DMS114 treated with DMSO at 0.1 percent for 48 hours (cell line): Measurements from ENCODE around the gene SLC25A48.

Source experiments
- DNase-seq: peaks from one replicate; lab custom pipeline; 2025; ENCODE audit not compliant: unreplicated experiment; lab: John Stamatoyannopoulos, UW

SLC25A48 gene

GRCh38 chr5:135880801-135881200 is 46.3 kb downstream of the SLC25A48 start:
- no peak for DNase-seq

GRCh38 chr5:135881244-135881643 is 46.8 kb downstream of the SLC25A48 start:
- DNase-seq, result no peak

- DNase-seq, result no peak
Measured at GRCh38 chr5:135881819-135882218, 47.4 kb downstream of the SLC25A48 start.

GRCh38 chr5:135883026-135883425 is 48.6 kb downstream of the SLC25A48 start:
- DNase-seq, result no peak

GRCh38 chr5:135883441-135883840 is 49.0 kb downstream of the SLC25A48 start:
- DNase-seq, result no peak

GRCh38 chr5:135885031-135885430 is 50.6 kb downstream of the SLC25A48 start:
- DNase-seq, result no peak

GRCh38 chr5:135886136-135886535 is 51.7 kb downstream of the SLC25A48 start:
- DNase-seq, result no peak

GRCh38 chr5:135887447-135887864 is 53.0 kb downstream of the SLC25A48 start:
- DNase-seq, result peak; percentile 51

- DNase-seq, result no peak
Measured at GRCh38 chr5:135887881-135888614, 53.6 kb downstream of the SLC25A48 start.

- no peak for DNase-seq
Measured at GRCh38 chr5:135890296-135890695, 55.8 kb downstream of the SLC25A48 start.

- DNase-seq, result no peak
Measured at GRCh38 chr5:135890867-135891266, 56.4 kb downstream of the SLC25A48 start.

GRCh38 chr5:135891268-135891667 is 56.8 kb downstream of the SLC25A48 start:
- no peak for DNase-seq

GRCh38 chr5:135891791-135892190 is 57.3 kb downstream of the SLC25A48 start:
- DNase-seq, result no peak

- no peak for DNase-seq
Measured at GRCh38 chr5:135894276-135894675, 59.8 kb downstream of the SLC25A48 start.

GRCh38 chr5:135894789-135895188 is 60.3 kb downstream of the SLC25A48 start:
- DNase-seq, result no peak

GRCh38 chr5:135895474-135896006 is 61.1 kb downstream of the SLC25A48 start, which contains the start of gene IL9:
TSS of gene IL9 (minus strand) at chr5:135895841. CDS start at chr5:135895816, 25 bp downstream.
- DNase-seq, result no peak

GRCh38 chr5:135898651-135899050 is 64.2 kb downstream of the SLC25A48 start:
- no peak for DNase-seq

- no peak for DNase-seq
Measured at GRCh38 chr5:135900276-135900675, 65.8 kb downstream of the SLC25A48 start.

- no peak for DNase-seq
Measured at GRCh38 chr5:135901633-135902032, 67.2 kb downstream of the SLC25A48 start.

GRCh38 chr5:135905144-135905543 is 70.7 kb downstream of the SLC25A48 start:
- no peak for DNase-seq

- no peak for DNase-seq
Measured at GRCh38 chr5:135913713-135914626, 79.5 kb downstream of the SLC25A48 start.
